GM12865 (cell line): ENCODE measurements around the gene ARNT2.

Experiments
- DNase-seq: peaks from one replicate; pipeline ENCODE4 v3.0.0; 2010; ENCODE audit warnings: low read depth
- H3K4me3 ChIP-seq: 2 replicates; pipeline ENCODE4 v1.5.1; 2011; ENCODE audit warnings: mild to moderate bottlenecking, low read depth, low read length, control low read depth
- TF ChIP-seq, protein P1 (sequence below): IDR thresholded peaks from 2 replicates; pipeline ENCODE4 v1.5.1; 2011; ENCODE audit warnings: low read length, control low read depth, low read depth, inconsistent platforms; ENCODE audit not compliant: insufficient read depth; ENCODE audit errors: missing control alignments

Gene ARNT2

DNA sequence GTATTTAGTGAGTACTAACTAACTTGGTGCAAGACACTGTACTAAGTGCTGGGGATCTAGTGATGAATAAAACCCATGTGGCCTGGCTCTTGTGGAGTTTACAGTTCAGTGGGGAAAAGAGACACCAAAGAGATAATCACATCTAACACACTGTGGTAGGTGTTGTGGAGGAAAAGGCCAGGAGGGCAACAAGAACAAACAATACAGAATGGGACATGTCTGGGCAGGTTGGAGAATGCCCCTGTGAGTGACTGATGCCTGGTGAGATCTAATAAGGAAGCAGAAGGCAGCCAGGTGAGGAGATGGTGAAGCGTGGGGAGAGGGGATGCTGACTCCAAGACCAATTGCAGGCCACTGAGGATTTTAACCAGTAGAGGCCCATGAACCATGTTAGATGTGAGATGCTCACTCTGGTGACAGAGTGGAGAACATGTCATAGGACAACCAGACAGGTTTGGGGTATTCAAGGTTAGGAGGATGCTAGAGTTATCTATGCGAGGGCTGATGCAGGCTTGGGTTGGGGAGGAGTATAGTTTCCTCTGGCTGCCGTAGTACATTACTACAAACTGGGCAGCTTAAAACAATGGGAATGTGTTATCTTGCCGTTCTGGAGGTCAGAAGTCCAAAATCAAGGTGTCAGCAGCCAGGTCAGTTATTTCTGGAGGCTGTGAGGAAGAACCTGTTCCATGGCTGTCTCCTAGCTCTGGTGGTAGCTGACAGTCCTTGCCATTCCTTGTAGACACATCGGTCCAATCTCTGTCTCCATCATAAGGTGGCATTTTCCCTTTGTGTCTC lies 81.4 kb downstream of the ARNT2 start:
- peak; percentile 12 for DNase-seq
- TF ChIP-seq, protein P1, sequence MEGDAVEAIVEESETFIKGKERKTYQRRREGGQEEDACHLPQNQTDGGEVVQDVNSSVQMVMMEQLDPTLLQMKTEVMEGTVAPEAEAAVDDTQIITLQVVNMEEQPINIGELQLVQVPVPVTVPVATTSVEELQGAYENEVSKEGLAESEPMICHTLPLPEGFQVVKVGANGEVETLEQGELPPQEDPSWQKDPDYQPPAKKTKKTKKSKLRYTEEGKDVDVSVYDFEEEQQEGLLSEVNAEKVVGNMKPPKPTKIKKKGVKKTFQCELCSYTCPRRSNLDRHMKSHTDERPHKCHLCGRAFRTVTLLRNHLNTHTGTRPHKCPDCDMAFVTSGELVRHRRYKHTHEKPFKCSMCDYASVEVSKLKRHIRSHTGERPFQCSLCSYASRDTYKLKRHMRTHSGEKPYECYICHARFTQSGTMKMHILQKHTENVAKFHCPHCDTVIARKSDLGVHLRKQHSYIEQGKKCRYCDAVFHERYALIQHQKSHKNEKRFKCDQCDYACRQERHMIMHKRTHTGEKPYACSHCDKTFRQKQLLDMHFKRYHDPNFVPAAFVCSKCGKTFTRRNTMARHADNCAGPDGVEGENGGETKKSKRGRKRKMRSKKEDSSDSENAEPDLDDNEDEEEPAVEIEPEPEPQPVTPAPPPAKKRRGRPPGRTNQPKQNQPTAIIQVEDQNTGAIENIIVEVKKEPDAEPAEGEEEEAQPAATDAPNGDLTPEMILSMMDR = no peak
- no peak overlapping the region for H3K4me3 ChIP-seq

DNA sequence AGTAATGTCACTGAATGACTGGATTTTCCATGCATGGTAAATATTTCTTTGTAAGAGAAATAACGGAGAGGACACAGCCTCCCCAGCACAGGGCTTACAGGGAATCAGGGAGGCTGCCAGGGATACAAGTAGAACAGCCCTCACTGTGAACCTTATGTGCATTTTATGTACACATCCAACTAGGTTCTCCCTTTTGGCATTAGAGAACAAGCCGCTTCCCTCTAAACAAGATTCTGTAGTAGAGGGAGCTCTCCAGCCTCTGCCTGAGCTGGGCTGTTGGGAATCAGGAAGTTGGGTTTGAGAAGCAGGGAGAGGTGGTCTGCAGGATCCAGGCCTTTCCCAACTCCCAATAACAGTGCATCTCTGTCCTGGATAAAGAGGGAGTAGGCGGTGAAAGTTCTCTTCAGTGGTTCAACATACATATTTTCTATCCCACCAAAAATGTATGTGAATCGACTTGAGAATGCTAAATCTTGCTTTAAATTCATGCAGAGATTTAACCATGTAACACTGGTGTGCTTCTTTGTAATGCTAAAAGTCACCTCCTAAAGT lies 83.7 kb downstream of the ARNT2 start:
- no peak overlapping the region for H3K4me3 ChIP-seq
- TF ChIP-seq, protein P1 = no peak

DNA sequence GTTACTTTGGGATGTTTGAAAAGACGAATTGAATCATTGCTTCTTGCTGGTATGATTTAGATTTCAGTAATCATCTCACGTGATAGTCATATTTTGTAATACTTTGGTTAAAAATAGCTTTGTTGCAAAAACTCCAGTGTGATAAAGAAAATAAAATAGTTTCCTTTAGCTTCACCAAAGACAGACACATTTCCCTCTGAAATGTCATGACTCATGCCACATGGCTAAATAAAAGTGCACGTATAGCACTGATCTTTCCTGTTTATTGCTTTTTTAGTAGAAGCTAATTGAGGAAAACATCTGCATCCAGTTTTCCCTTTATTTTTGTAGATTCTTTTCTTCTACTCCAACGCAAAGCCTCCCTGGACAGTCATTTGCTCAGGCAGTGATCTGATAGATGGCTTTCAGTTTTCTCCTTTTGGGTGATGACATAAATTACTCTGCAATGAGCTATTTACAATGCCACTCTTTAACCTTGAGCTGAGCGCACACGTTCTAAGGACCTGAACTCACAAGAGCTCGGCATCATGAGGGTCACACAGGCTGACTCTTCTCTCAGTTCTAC lies 84.9 kb downstream of the ARNT2 start:
- DNase-seq = no peak
- TF ChIP-seq, protein P1 = no peak
- H3K4me3 ChIP-seq = no peak overlapping the region

More for the DNA sequence above, 83.7 kb downstream of the ARNT2 start:
- DNase-seq = no peak

DNA sequence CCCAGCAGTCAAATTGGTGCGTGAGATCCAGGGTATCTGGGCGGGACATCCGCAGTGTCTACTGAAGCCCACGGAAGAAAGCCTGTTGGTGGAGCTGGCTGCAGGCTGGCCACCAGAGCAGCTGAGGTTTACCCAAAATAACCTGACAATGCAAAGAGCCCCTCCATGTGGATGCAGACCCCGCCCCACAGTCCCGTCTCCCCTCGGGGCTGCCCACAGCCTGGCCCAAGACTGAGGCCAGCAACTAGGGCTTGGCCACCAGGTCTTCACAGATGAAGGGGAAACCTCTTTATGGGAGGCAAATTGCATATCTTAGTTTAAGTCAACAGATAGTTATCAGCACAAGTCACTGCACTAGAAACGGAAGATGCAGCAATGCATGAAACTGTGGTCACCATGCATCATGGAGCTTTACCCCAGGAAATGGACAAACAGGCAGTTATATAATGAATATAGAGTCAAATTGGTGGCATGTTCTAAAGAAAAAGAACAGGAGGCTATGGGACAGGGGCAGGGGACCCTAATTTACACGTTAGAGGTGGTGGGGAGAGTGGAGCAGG lies 86.3 kb downstream of the ARNT2 start:
- TF ChIP-seq, protein P1 = no peak
- H3K4me3 ChIP-seq = no peak overlapping the region
- peak; percentile 8 for DNase-seq

DNA sequence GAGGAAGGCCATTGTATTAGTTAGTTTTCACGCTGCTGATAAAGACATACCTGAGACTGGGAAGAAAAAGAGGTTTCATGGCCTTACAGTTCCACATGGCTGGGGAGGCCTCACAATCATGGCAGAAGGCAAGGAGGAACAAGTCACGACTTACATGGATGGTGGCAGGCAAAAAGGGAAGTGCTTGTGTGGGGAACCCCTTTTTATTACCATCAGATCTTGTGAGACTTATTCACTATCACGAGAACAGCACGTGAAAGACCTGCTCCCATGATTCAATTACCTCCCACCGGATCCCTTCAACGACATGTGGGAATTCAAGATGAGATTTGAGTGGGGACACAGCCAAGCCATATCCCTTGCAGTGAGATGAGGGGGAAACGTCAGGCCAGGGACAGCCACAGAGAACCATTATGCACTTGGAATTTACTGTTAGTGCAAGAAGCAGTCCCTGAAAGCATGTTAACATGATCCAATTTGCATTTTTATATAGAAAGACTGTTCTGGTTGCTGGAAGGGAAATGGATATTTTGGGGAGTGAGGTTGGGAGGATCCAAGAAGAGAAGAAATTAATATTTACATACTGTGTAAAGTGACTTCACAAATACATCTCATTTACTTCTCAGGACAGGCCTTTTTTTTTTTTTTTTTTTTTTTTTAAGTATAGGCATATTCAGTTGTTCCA lies 87.1 kb downstream of the ARNT2 start:
- TF ChIP-seq, protein P1 = no peak
- DNase-seq = no peak
- no peak overlapping the region for H3K4me3 ChIP-seq

DNA sequence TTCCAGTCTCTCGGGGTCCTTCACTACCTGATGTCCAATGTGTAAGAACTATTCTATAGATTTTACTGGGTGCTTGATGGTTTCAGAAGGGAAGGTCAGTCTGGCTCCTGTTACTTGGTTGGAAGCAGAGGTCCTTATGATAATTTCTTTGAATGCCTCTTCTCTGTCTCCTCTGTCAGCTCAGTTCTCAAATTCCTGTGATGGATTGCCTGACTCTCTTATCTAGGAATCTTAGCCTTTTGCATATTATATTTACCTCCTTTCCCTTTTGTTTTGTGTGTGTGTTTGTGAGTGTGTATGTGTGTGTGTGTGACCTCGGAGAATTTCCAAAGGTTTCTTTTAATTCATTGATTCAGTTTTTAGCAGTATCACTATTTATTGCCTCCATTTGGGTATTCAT lies 88.2 kb downstream of the ARNT2 start:
- H3K4me3 ChIP-seq = no peak overlapping the region
- TF ChIP-seq, protein P1 = no peak
- DNase-seq = no peak
